ENCODE measurements around the gene PDE4B.

PDE4B gene

DNA sequence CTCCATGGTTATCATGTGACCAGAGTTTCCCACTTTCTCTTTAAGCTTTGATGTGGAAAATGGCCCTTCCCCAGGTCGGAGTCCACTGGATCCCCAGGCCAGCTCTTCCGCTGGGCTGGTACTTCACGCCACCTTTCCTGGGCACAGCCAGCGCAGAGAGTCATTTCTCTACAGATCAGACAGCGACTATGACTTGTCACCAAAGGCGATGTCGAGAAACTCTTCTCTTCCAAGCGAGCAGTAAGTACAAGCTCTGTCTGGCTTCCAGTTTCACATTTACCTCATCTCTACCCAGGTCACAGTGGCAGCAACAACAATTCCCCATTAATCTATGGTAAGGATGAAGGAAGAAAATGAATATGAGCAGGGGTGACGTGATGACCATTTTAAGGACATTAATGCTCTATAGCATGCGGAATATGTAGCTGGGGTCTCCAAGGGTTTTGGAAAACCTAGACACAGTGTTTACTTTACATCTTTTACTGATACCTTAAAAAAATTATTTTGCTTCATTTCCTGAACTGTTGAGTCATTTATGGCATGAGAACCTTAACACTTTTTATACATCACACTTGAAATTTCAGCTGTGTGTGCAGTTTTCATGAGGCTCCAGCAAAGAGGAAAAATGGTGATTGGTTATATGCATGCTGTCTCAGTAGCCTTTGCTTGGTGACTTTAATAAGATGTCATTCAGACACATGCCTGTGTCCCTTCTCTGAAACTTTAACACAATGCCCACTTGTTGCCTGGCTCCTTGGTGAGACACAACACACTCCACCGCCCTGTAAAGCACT lies 454.9 kb downstream of the PDE4B start:
- intact Hi-C loops (cut with DNase I) = no loop called here
- no peak for DNase-seq

DNA sequence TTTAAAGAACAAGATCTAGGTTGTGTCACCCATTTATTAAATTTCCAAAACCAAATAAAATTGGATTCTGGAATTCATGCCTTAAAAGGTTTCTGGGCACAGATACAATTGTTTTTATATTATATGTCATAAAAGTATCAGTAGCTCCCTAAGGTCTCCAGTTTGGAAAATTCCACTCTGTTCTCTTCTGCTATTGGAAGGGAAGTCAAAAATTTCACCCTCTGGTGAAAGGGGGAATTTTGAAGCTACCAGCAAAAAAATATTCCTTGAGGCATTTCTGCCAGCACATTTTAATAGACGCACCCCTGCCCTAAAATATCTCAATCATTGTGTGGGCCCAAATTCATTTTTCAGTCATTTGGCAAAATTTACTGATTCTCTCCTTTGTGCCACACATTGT lies 455.6 kb downstream of the PDE4B start:
- no peak for DNase-seq
- intact Hi-C loops (cut with DNase I) = no loop called here

DNA sequence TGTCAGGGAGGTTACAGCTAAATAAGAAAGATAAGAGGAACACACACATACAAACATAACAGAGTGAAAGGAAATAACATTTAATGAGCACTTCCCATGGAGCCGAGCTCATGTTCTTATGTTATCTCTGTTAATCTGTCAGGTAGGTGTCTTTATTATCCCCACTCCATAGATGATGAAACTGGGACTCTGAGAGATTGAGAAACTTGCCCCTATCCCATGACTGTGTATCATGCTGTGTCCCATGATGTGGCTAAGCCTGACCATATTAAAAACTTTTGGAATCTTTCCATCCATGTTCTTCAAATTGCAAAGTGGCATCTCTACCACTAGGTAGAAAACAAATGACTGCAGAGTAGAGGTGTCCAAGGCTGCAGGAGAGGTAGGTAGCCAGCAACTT lies 456.1 kb downstream of the PDE4B start:
- DNase-seq = no peak
- intact Hi-C loops (cut with DNase I) = no loop called here

DNA sequence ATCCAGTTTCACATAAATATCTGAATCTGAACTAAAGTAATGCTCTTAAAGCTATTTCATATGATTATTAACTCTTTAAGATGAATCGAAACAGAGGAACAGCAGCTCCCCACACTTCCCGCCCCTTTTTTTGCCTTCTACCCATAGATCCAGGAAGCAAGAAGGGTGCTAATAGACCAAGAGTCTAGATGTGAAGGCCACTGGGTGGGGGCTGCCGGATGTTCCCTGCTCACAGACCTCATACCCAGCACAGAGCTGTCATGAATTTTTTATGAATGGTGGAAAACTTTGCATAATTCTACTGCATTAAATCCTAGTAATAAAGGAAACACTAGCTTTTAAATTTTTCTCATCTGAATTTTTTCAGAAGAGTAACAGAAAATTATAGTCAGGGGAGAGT lies 457.4 kb downstream of the PDE4B start:
- DNase-seq = no peak
- intact Hi-C loops (cut with DNase I) = loop anchor here (10.0 kb wide), 1 partner anchor 475 kb away; no protein-coding TSS in a partner anchor

DNA sequence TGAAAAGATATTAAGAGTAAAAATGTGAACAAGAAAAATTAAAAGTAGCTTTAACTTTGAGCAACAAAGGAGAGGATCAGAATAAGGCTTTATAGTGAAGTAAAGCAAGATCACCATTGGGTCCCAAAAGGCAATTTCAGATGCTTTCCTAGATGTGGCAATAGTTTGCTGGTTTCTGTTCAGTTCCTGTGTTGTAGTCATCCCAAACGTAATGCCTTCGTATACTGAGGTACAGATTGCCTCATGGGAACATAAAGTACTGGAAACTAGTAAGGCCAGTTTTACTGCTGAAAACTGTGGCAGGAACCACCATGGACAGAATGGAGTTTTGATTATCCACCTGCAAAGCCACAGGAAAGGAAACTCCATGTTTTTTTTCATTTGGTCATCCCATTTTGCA lies 457.8 kb downstream of the PDE4B start:
- DNase-seq = no peak
- intact Hi-C loops (cut with DNase I) = loop anchor here (10.0 kb wide), 1 partner anchor 474 kb away; no protein-coding TSS in a partner anchor

DNA sequence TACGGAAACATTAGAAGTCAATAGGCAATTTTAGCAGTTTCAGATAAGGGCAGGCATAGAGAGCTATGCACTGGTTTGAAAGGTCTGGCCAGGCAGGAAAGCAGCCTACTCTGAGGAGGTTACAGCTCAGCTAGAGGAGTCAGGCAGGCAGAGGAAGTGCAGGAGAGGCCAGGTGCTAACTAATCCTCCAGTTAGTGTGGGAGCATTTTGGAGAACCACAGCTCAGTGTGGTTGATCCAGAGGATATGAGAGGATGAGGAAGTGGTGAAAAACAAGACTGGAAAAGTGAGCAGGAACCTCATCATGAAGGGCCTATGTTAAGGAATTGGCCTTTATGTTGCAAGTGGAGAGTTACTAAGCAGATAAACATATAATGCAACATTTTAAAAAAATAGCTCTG lies 458.9 kb downstream of the PDE4B start:
- no peak for DNase-seq
- intact Hi-C loops (cut with DNase I) = loop anchor here (10.0 kb wide), 1 partner anchor 473 kb away; no protein-coding TSS in a partner anchor

DNA sequence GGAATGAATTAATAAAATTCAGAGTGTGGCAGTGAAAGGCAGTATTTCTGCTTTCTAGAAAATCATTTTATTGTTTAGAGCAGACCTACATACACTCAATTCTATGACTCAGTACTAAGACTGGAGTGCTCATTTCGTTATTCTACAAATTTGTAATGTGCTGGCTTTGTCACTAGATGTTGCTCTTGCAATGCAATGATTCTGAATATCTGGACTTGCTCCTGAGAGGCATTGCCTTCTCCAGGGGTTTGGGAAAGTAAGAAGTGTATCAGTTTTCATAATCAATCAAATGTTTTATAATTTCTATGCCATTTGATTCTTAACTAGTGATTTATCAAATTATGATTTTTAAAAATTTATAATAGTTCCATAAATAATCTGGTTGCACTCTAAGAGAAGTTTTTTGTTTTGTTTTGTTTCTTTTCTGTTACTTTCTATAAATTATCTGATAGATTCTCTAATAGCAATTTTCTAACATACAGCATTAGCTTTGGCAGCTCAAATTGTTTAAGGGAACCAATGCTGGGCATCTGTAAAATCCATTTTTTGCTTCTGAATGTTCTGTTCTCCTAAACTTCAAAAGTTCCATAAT lies 460.7 kb downstream of the PDE4B start:
- no peak for DNase-seq
- intact Hi-C loops (cut with DNase I) = loop anchor here (10.0 kb wide), 1 partner anchor 471 kb away; no protein-coding TSS in a partner anchor

DNA sequence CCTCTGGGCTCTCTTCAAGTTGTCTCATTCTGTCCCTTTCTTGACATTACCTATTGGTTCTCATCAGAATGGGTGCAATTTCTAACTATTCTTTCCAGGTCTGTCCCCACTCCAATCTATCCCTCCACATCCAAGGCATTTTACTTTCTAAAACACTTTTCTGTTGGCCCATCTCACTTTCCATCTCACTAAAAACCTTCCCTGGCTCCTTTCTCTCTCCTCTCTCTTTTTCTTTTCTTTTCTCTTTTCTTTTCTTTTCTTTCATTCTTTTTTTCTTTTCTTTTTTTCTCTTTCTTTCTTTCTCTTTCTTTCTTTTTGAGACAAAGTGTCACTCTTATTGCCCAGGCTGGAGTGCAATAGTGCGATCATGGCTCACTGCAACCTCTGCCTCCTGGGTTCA lies 462.1 kb downstream of the PDE4B start:
- intact Hi-C loops (cut with DNase I) = loop anchor here (1.0 to 10.0 kb wide), 2 partner anchors 192 to 470 kb away; no protein-coding TSS in a partner anchor

DNA sequence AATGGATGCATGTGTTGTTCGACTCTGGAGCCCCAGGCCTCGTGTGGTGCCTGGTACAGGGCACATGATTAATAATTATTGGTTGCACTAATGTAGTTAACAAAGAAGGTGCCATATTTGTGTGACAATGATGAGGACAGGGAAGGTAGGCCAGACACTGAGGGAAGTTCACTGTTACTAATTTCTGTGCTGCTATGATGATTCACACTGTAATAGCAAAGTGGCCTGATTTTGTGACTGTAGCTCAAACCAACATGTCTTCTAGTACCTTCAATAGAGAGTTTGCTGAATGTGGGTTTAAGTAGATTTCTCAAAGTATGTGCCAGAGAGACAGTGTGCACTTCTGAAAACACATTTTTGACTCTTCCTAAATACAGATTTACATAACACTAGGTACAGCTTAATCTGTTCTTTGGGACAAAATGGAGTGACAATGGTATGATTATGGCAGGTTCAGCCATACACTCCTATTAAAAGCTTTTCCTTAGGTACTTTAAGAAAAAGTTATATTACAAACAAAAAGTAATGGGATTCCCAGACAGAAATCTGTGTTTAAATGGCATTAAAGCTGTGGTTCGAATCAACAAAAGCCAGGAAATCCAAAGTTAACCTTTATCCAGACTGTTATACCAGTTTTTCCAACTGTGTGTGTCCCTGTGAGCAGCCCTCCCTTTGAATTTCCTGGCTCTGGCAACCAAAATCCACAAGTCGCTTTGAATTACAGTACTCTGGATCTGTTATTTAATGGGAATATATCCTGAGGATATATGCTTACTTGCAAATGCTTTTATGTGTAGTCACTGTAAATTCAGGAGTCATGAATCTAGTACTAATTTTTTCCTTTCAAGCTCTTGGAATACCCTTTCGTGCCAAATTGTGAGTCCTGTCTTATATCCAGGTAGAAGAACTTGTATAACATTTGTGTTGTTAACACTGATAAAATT lies 464.2 kb downstream of the PDE4B start:
- DNase-seq = no peak

More for the DNA sequence above, 462.1 kb downstream of the PDE4B start:
- no peak for DNase-seq

DNA sequence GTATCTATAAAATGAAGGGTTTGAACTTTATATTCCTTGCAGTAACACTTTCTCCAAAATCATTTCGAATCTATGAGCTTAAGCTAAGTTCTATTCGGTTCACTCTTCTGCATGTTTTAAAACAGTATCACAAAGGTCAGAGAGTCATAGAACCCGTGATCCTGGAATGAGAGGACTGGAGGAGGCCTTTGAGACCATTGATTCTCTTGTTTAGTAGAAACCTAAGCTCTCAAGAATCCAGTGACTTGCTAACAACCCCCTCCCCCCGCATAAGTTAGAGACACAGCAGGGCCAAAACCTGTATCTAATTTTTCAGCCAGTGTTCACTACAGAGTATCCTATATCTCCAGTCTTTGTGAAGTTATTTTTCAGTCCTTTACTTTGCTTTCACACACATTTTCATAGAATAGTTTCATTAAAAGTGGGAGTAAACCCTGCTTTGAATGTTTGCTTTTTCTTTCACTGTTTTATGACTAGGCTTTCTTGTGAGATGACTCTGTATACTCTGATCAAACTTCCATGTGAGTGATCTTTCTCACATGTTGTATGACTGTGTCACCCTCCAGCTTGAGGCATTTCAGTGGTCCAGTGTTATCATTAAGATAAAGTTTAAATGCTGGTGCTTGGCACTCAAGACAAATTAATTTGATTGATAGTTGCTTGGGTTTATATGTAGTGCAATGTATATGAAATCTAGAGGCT lies 465.9 kb downstream of the PDE4B start:
- intact Hi-C loops (cut with DNase I) = loop anchor here (10.0 kb wide), 1 partner anchor 466 kb away; no protein-coding TSS in a partner anchor
- DNase-seq = no peak

More for the DNA sequence above, 464.2 kb downstream of the PDE4B start:
- intact Hi-C loops (cut with DNase I) = loop anchor here (10.0 kb wide), 1 partner anchor 468 kb away; no protein-coding TSS in a partner anchor

DNA sequence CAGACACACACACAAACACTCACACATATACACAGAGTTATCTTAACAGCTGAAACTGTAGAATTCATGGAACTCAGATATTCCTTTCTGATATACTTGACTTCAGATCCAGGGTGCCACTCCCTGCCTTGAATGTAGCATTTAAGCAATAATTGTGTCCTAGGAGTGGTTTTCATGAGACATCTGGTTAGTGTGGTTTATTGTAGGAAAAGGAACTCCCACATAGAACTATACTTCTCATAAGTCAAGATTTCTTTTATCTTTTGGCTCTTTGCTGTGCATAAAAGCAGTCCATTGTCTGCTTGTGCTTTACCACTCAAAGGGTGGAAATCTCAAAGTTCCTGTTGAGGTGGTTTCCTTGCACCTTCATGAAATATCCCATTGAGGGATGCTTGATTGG lies 468.7 kb downstream of the PDE4B start:
- DNase-seq = no peak
- intact Hi-C loops (cut with DNase I) = no loop called here

DNA sequence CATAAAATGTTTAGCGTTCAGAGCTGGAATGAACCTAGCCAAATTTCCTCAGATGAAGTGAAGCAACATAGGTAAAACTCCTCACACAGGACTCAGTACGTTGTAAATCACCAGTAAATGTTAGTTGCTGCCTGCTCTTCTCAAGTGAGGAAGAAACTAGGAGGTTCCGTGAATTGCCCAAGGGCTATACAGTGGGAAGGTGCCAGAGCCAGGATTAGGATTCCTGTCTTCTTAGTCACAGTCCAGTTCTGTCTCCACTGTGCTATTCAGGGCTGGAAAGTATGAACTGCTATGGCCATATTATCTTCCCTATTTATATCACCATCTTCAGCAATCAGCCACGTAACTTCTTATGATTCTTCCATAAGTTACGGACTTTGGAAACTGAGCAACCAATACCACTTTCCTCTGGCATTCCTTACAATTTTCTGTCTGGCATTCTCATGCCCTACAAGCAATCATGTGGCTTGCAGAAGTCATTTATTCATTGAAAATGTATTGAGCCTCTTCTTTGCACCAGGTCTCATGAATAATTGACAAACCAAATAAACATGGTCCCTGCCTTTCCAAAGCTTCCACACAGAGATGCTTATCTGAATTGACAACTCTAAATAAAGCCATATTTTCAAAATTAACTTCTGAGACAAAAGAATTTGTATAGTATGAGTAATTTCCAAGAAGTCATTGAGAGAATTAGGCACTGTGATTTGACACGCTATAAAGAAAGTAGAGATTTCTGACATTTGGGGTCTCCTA lies 469.7 kb downstream of the PDE4B start:
- DNase-seq = no peak
- intact Hi-C loops (cut with DNase I) = no loop called here

DNA sequence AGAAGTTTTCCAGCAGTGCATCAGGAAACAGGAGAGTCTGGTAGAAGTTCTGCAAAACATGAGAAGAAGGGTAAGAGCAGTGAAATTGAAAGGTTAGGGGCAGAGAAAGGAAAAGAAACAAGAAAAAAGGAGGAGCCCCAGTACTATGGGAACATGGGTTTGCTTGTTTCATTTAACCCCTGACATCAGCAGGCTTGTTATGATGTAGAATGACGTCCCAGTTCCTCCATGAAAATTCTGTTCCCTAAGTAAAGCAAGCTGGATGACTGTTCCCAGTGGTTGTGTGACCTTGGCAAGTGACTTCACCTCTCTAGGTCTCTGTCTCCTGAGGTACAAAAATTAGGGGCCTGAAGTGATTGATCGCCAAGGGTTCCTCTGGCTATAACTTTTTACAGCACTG lies 472.6 kb downstream of the PDE4B start:
- no peak for DNase-seq
- intact Hi-C loops (cut with DNase I) = no loop called here

DNA sequence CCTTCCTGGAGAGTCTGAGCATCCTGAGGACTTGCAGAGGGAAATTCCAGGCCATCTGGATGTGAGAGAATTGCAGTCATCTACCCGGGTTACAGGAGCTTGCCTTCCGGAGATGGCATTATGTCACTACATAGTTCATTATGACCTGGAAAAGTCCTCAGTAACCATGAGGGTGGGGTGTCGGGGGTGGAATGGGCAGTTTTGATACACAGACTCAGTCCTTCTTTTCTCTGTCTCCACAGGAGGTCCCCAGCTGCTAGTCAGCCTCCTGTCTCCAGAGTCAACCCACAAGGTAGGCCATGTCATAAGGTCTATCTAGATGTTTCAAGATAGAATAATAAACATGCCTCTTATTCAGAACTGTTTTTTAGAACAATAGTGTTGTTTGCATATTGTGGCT lies 473.1 kb downstream of the PDE4B start:
- no peak for DNase-seq
- intact Hi-C loops (cut with DNase I) = no loop called here

DNA sequence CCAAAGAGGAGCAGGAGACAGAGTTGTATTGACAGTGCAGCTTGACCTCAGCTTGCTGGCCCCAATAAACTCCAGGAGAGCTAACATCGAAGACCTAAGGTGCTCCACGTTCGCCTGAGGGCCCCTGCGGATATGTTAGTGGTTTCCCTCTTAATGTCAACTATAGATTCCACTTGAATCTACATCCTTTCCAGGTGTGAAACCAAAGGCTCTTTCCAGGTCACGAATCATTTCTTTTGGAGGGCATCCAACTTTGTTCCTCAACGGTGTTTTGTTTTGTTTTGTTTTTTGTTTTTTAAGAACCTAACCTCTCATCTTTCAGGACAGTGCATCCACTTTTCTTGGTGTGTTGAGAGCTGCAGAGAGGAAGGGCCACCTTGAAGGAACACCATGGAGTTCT lies 473.7 kb downstream of the PDE4B start:
- no peak for DNase-seq
- intact Hi-C loops (cut with DNase I) = no loop called here

DNA sequence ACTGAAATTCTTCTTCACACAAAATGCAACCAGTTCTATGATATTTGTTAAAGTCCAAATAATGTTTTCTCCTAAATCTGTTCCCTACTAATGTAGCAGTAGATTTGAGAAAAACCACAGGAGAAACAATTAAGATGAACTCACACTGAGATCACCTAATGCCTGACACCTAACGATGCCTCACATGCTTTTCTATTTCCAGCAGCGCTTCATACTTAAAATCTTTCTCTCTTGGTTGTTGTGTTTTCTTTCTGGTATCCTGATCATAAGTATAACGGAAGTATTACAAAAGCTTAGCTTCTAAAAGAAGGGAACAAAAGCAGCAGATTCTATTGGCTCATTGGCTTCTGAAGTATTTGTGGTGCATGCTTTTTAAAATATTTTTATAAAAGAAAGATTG lies 474.1 kb downstream of the PDE4B start:
- intact Hi-C loops (cut with DNase I) = no loop called here
- DNase-seq = no peak

DNA sequence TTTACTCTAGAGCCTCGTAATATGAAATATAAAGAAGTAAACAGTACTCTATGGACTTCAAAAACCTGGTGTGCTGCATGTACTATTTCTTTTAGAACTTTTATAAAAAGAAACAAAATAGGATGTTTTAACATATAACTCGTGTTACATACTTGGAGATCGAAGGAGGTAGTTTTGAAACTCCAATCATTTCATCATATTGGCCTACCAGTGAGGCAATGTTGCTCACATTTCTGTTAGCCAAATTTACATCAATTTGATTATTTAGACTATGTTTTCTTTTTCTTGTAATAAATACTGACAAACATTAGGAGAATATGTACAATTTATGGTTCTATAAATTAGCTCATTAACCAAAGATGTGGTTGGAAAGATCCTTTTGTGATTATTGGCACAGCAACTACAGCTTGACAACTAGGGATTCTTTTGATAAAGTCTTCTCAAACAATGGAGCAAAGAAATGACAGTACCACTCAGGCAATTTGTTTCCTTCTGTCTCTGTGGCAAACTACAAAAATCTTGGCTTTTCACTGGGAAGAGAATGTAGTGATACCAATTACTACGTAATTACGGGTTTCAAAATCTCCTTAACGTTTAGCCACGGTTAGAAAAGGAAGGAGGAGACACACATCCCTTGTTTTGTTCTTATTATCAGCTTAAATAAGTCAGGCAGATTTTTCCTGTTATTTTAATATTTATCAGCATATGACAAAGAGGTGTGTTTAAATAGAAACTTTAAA lies 474.7 kb downstream of the PDE4B start:
- intact Hi-C loops (cut with DNase I) = no loop called here
- DNase-seq = no peak

DNA sequence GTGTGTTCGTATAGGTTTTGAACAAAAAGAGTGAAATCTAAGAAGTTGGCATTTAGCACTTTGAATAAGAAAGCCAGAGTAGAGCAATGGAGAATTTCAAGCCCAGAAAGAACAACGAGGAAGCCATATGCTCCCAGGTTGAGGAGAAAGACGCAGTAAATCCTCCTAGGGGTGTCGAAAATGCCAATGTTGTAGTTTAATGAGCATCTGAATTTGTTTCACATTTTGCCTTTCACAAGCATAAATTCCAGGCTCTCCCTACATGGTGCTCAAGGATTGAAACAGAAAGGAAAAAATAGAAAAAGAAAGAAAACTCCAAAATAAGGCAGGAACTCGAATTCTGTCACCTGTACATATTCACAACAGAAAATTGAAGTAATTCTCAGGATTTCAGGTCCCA lies 476.5 kb downstream of the PDE4B start:
- intact Hi-C loops (cut with DNase I) = no loop called here
- no peak for DNase-seq

Data from posterior cingulate gyrus (tissue), 11 donors.